Tibial nerve (tissue), 4 donors: ENCODE data around the gene MUC16. TPM values are rescaled to one million over a fixed set of nuclear protein-coding genes. Genes with fewer than 3 reads are reported as not detected.

Experiments
- DNase-seq, 2 donors: peaks; one replicate each; pipeline ENCODE4 v3.0.0-alpha.2; 2019; ENCODE audit warnings: low spot score in 2 of 2
- H3K27ac ChIP-seq, 4 donors: fragments of 200-600 bp; sonication (generic) in 3 of 4; one replicate each; pipeline ENCODE4 v1.5.1; 2017 to 2019; ENCODE audit warnings: mild to moderate bottlenecking in 1 of 4
- H3K27me3 ChIP-seq, 2 donors: fragments of 200-600 bp; sonication (generic) in 1 of 2; one replicate each; pipeline versions ENCODE4 v1.5.1 to v1.6.0; 2017 to 2019
- H3K36me3 ChIP-seq, 3 donors: fragments of 200-600 bp; sonication (generic); one replicate each; pipeline ENCODE4 v1.5.1; 2018 to 2019
- H3K4me1 ChIP-seq, 4 donors: fragments of 200-600 bp; sonication (generic) in 3 of 4; one replicate each; pipeline ENCODE4 v1.5.1; 2017 to 2019
- H3K4me3 ChIP-seq, 4 donors: fragments of 200-600 bp; sonication (generic) in 3 of 4; one replicate each; pipeline ENCODE4 v1.5.1; 2017 to 2019; ENCODE audit warnings: mild to moderate bottlenecking in 1 of 4, moderate library complexity in 1 of 4
- H3K9me3 ChIP-seq, 4 donors: fragments of 200-600 bp; sonication (generic) in 3 of 4; one replicate each; pipeline ENCODE4 v1.5.1; 2017 to 2019
- CTCF ChIP-seq, 5 experiments: fragments of 200-600 bp in 3 of 5; fragments of 450-650 bp in 2 of 5; sonication (generic) in 3 of 5; IDR thresholded peaks; one replicate each; pipeline ENCODE4 v1.5.1; 2016 to 2019; ENCODE audit warnings: antibody characterized with exemption in 5 of 5, mild to moderate bottlenecking in 3 of 5, moderate library complexity in 2 of 5
- EP300 ChIP-seq, 2 donors: sonication (generic); formaldehyde crosslinking; IDR thresholded peaks; one replicate each; pipeline ENCODE4 v1.6.1; 2017; ENCODE audit warnings: antibody characterized with exemption in 2 of 2, mild to moderate bottlenecking in 1 of 2
- POLR2A ChIP-seq, 2 donors: fragments of 450-650 bp; IDR thresholded peaks; one replicate each; pipeline ENCODE4 v1.6.1; 2017; ENCODE audit warnings: antibody characterized with exemption in 2 of 2, mild to moderate bottlenecking in 2 of 2, moderate library complexity in 2 of 2
- WGBS, 2 donors: methylation state at CpG; one replicate each; pipeline ENCODE4 v1.1.5; 2018; 5-methylcytosine and 5-hydroxymethylcytosine counted together
- total RNA-seq, 4 donors: library from RNA; depleted of rRNA; stranded (reverse); fragments of >200 nt; gene quantifications; one replicate each; pipeline ENCODE4 v1.1.0, GENCODE V29; 2016

The MUC16 gene
- total RNA-seq, 4 donors from 2014 or later, result under 0.01 to 0.21 (median under 0.01) TPM; not detected in 1

- no peaks in the 10 kb centered on the region for H3K4me1 ChIP-seq
- H3K27me3 ChIP-seq, result no peaks in the 10 kb centered on the region
- TF ChIP-seq EP300 (IDR thresholded peaks at IDR 0.05) (no peak), CTCF (IDR thresholded peaks at IDR 0.05) (no peak), POLR2A (IDR thresholded peaks at IDR 0.05) (no peak)
- 59 to 62% methylated on average over 5 of the region's 5 CpGs for WGBS, 2 donors
- peaks cover 0 to 16% (median 0%) of the 10 kb centered on the region in 4 donors for H3K9me3 ChIP-seq
- no peak for DNase-seq
- no peaks in the 10 kb centered on the region for H3K36me3 ChIP-seq
- no peak overlapping the region for H3K27ac ChIP-seq
- no peak overlapping the region for H3K4me3 ChIP-seq
Observed at GRCh38 chr19:8973501-8974091, 36.6 kb downstream of the MUC16 start.

- Histone ChIP-seq H3K36me3 (no peaks in the 10 kb centered on the region), H3K4me3 (no peak overlapping the region), H3K27ac (no peak overlapping the region), H3K9me3 (peaks cover 0 to 6% (median 0%) of the 10 kb centered on the region in 4 donors), H3K4me1 (no peaks in the 10 kb centered on the region), H3K27me3 (no peaks in the 10 kb centered on the region)
- no peak for DNase-seq
- 31 to 70% methylated on average over 4 of the region's 4 CpGs for WGBS, 2 donors
- TF ChIP-seq EP300 (IDR thresholded peaks at IDR 0.05) (no peak), POLR2A (IDR thresholded peaks at IDR 0.05) (no peak), CTCF (IDR thresholded peaks at IDR 0.05) (no peak)
Observed at GRCh38 chr19:8965887-8966286, 44.3 kb downstream of the MUC16 start.

Other genes starting within 250 kb of the MUC16 start
- gene ZNF558, start 178.1 kb downstream of the MUC16 start, total RNA-seq, result 10 to 100 TPM; 36.3 to 52.8 (median 43.4) TPM
- not detected for gene MBD3L1, start 178.0 kb downstream of the MUC16 start, total RNA-seq
- under 1 TPM in 1 of 4 donors, not detected in 3; 0.22 TPM for gene OR1M1, start 76.7 kb upstream of the MUC16 start, total RNA-seq
- not detected for gene OR7G2, start 97.1 kb upstream of the MUC16 start, total RNA-seq
- not detected for gene OR7G1, start 105.4 kb upstream of the MUC16 start, total RNA-seq
- gene OR7G3, start 116.5 kb upstream of the MUC16 start, total RNA-seq, result not detected
- gene ZNF317, start 130.0 kb upstream of the MUC16 start, total RNA-seq, result 10 to 100 TPM; 15.5 to 20.5 (median 17.8) TPM
- under 1 TPM in 1 of 4 donors, not detected in 3; 0.44 TPM for gene OR7D2, start 168.6 kb upstream of the MUC16 start, total RNA-seq
- gene OR7D4, start 209.2 kb upstream of the MUC16 start, total RNA-seq, result not detected
- not detected for gene OR7E24, start 240.5 kb upstream of the MUC16 start, total RNA-seq